ENCODE results near the gene PGS1.

DNA sequence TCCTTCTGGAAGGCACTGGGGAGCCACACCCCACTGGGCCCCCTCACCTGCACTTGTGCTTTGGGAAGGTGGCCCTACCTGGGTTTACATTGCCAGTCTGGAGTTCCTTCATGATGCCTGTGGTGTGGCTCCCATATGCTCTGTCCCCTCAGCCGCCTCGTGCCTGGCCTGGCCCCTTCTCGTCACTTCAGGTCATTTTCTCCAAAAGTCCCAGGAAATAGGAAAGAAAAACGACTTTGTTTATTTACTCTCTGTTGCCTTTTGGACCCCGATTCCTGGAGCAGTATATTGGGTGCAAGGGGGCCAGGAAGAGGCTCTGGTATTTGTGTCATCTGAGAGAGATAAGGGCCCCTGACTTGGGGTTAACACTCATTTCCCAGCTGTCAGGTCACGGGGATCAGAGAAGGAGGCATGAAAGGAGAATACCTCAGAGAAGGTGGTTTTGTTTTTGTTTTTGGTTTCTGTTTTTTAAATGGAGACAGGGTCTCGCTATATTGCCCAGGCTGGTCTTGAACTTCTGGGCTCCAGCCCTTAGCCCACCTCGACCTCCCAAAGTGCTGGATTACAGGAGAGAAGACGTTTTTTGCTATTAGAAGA lies 23.3 kb upstream of the PGS1 start:
- TF ChIP-seq, protein P1, sequence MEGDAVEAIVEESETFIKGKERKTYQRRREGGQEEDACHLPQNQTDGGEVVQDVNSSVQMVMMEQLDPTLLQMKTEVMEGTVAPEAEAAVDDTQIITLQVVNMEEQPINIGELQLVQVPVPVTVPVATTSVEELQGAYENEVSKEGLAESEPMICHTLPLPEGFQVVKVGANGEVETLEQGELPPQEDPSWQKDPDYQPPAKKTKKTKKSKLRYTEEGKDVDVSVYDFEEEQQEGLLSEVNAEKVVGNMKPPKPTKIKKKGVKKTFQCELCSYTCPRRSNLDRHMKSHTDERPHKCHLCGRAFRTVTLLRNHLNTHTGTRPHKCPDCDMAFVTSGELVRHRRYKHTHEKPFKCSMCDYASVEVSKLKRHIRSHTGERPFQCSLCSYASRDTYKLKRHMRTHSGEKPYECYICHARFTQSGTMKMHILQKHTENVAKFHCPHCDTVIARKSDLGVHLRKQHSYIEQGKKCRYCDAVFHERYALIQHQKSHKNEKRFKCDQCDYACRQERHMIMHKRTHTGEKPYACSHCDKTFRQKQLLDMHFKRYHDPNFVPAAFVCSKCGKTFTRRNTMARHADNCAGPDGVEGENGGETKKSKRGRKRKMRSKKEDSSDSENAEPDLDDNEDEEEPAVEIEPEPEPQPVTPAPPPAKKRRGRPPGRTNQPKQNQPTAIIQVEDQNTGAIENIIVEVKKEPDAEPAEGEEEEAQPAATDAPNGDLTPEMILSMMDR (IDR thresholded peaks at IDR 0.05), result no peak
- no peak for TF ChIP-seq EP300 (IDR thresholded peaks at IDR 0.05)
- no peak for TF ChIP-seq POLR2AphosphoS5 (IDR thresholded peaks at IDR 0.05)

Measured in esophagus muscularis mucosa (tissue), 4 donors.